ENCODE results near the gene VMAC. TPM values are rescaled to one million over a fixed set of nuclear protein-coding genes. Genes with fewer than 3 reads are reported as not detected.

The VMAC gene
- total RNA-seq, 2 experiments from 2014 or later = 1.5 to 2.0 TPM

GRCh38 chr19:5953030-5953589 is 48.4 kb downstream of the VMAC start:
- Mint-ChIP-seq H3K4me3 (peak overlapping the region; percentile 36), H3K27me3 (ENCODE audit: low read depth) (no peaks in the 10 kb centered on the region), H3K9me3 (no peaks in the 10 kb centered on the region), H3K36me3 (ENCODE audit: low read depth) (peaks cover 31% of the 10 kb centered on the region), H3K4me1 (ENCODE audit: low read depth) (peaks cover 94% of the 10 kb centered on the region), H3K27ac (peak overlapping the region; percentile 87)
- intact Hi-C loops (cut with micrococcal nuclease) = loop anchor here (1.0 to 5.0 kb wide), 2 partner anchors 9 to 126 kb away; no protein-coding TSS in a partner anchor
- peak; percentile 31 for DNase-seq
- CTCF ChIA-PET = interaction anchor here (6.2 kb wide), 1 partner anchor 14 kb away, joined by 48 read pairs; no protein-coding TSS in a partner anchor

- Mint-ChIP-seq H3K27ac (peak overlapping the region; percentile 87), H3K4me3 (peak overlapping the region; percentile 36), H3K4me1 (ENCODE audit: low read depth) (peaks cover 92% of the 10 kb centered on the region), H3K36me3 (ENCODE audit: low read depth) (peaks cover 30% of the 10 kb centered on the region), H3K27me3 (ENCODE audit: low read depth) (no peaks in the 10 kb centered on the region), H3K9me3 (no peaks in the 10 kb centered on the region)
- intact Hi-C loops (cut with micrococcal nuclease) = loop anchor here (1.0 to 5.0 kb wide), 2 partner anchors 9 to 126 kb away; no protein-coding TSS in a partner anchor
- CTCF ChIA-PET = interaction anchor here (6.2 kb wide), 1 partner anchor 14 kb away, joined by 48 read pairs; no protein-coding TSS in a partner anchor
- peak; percentile 63 for DNase-seq
Measured at GRCh38 chr19:5953680-5954213, 49.1 kb downstream of the VMAC start.

- Mint-ChIP-seq H3K4me3 (peak overlapping the region; percentile 36), H3K4me1 (ENCODE audit: low read depth) (peaks cover 92% of the 10 kb centered on the region), H3K9me3 (no peaks in the 10 kb centered on the region), H3K36me3 (ENCODE audit: low read depth) (peaks cover 30% of the 10 kb centered on the region), H3K27me3 (ENCODE audit: low read depth) (no peaks in the 10 kb centered on the region), H3K27ac (peak overlapping the region; percentile 87)
- DNase-seq = no peak
- intact Hi-C loops (cut with micrococcal nuclease) = loop anchor here (5.0 kb wide), 1 partner anchor 127 kb away; no protein-coding TSS in a partner anchor
- CTCF ChIA-PET = interaction anchor here (1.4 kb wide), 2 partner anchors 21 to 150 kb away, joined by 3 to 4 read pairs; no protein-coding TSS in a partner anchor
Measured at GRCh38 chr19:5954293-5954692, 49.6 kb downstream of the VMAC start.

DNA sequence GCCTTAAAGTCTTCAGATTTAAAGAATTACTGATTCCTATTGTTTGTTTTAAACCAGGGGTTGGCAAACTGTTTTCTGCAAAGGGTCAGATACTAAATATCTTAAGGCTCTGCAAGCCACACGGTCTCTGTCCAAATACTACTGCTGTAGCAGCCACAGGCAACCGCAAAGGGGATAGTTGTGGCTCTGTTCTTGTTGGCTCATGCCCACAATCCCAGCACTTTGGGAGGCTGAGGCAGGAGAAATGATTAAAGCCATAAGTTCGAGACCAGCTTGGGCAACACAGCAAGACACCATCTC is 50.9 kb downstream of the VMAC start:
- intact Hi-C loops (cut with micrococcal nuclease) = no loop called here
- Mint-ChIP-seq H3K4me1 (ENCODE audit: low read depth) (peaks cover 92% of the 10 kb centered on the region), H3K9me3 (no peaks in the 10 kb centered on the region), H3K36me3 (ENCODE audit: low read depth) (peaks cover 20% of the 10 kb centered on the region), H3K27ac (peak overlapping the region; percentile 27), H3K4me3 (no peak overlapping the region), H3K27me3 (ENCODE audit: low read depth) (no peaks in the 10 kb centered on the region)
- CTCF ChIA-PET = interaction anchor here (1.4 to 2.3 kb wide), 3 partner anchors 13 to 151 kb away, joined by 3 to 14 read pairs (median 4); no protein-coding TSS in a partner anchor
- no peak for DNase-seq

GRCh38 chr19:5956323-5956722 is 51.7 kb downstream of the VMAC start:
- intact Hi-C loops (cut with micrococcal nuclease) = no loop called here
- Mint-ChIP-seq H3K27me3 (ENCODE audit: low read depth) (no peaks in the 10 kb centered on the region), H3K4me3 (no peak overlapping the region), H3K4me1 (ENCODE audit: low read depth) (peaks cover 92% of the 10 kb centered on the region), H3K36me3 (ENCODE audit: low read depth) (peaks cover 15% of the 10 kb centered on the region), H3K9me3 (no peaks in the 10 kb centered on the region), H3K27ac (no peak overlapping the region)
- CTCF ChIA-PET = interaction anchor here (2.3 kb wide), 1 partner anchor 12 kb away, joined by 14 read pairs; no protein-coding TSS in a partner anchor
- DNase-seq = no peak

DNA sequence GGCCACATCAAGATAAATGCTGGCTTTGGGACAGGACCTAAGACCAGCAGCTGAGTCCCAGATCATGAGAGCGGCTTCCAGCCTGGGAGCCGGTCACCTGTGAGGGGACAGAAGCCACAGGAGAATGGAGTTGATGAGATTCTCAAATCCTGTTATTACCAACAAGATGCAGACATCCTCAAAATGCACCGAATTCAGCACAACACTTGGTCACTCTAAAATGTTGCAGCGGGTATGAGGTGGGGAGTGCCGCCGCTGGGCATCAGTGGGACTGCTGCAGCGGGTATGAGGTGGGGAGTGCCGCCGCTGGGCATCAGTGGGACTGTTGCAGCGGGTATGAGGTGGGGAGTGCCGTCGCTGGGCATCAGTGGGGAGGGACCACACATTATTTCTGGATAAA is 52.1 kb downstream of the VMAC start:
- no peak for DNase-seq
- CTCF ChIA-PET = interaction anchor here (2.3 kb wide), 1 partner anchor 11 kb away, joined by 14 read pairs; no protein-coding TSS in a partner anchor
- no peak overlapping the region for H3K4me3 Mint-ChIP-seq
- peaks cover 15% of the 10 kb centered on the region for H3K36me3 Mint-ChIP-seq (ENCODE audit: low read depth)
- no peaks in the 10 kb centered on the region for H3K9me3 Mint-ChIP-seq
- no peaks in the 10 kb centered on the region for H3K27me3 Mint-ChIP-seq (ENCODE audit: low read depth)
- intact Hi-C loops (cut with micrococcal nuclease) = no loop called here
- no peak overlapping the region for H3K27ac Mint-ChIP-seq
- peaks cover 92% of the 10 kb centered on the region for H3K4me1 Mint-ChIP-seq (ENCODE audit: low read depth)

DNA sequence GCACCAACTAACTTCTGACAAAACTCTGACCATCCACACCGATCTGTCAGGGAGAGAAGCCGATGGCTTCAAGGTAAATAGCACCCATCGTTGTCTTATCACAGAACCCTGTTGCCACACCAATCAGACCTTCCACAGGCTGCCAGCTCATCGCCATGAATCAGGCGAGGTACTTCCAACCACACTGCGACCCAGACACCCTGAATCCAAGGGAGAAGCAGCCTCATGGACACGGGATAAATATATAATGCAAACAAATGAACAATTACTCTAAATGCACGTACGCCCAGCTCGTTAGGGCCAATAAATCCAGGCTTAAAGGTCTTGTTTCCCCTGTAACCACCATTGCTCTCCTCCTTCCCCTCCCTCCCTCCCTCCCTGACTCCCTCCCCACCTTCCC is 52.5 kb downstream of the VMAC start:
- H3K4me3 Mint-ChIP-seq = no peak overlapping the region
- intact Hi-C loops (cut with micrococcal nuclease) = no loop called here
- H3K27me3 Mint-ChIP-seq (ENCODE audit: low read depth) = no peaks in the 10 kb centered on the region
- no peak for DNase-seq
- CTCF ChIA-PET = interaction anchor here (0.8 to 2.3 kb wide), 3 partner anchors 10 to 11 kb away, joined by 3 to 14 read pairs (median 3); no protein-coding TSS in a partner anchor
- H3K9me3 Mint-ChIP-seq = no peaks in the 10 kb centered on the region
- H3K27ac Mint-ChIP-seq = no peak overlapping the region
- peaks cover 15% of the 10 kb centered on the region for H3K36me3 Mint-ChIP-seq (ENCODE audit: low read depth)
- H3K4me1 Mint-ChIP-seq (ENCODE audit: low read depth) = peaks cover 92% of the 10 kb centered on the region

GRCh38 chr19:5958074-5958850 is 53.6 kb downstream of the VMAC start:
- peaks cover 92% of the 10 kb centered on the region for H3K4me1 Mint-ChIP-seq (ENCODE audit: low read depth)
- CTCF ChIA-PET = interaction anchor here (0.6 to 1.0 kb wide), 3 partner anchors 10 to 1172 kb away, joined by 3 read pairs; no protein-coding TSS in a partner anchor

GRCh38 chr19:5958851-5959122 is 54.1 kb downstream of the VMAC start:
- CTCF ChIA-PET = no interaction called here
- H3K9me3 Mint-ChIP-seq = no peaks in the 10 kb centered on the region
- H3K4me1 Mint-ChIP-seq (ENCODE audit: low read depth) = peaks cover 92% of the 10 kb centered on the region
- no peak for DNase-seq
- H3K4me3 Mint-ChIP-seq = no peak overlapping the region
- intact Hi-C loops (cut with micrococcal nuclease) = no loop called here
- H3K27me3 Mint-ChIP-seq (ENCODE audit: low read depth) = no peaks in the 10 kb centered on the region
- H3K36me3 Mint-ChIP-seq (ENCODE audit: low read depth) = peaks cover 10% of the 10 kb centered on the region
- H3K27ac Mint-ChIP-seq = no peak overlapping the region

More at GRCh38 chr19:5958074-5958850, 53.6 kb downstream of the VMAC start:
- H3K36me3 Mint-ChIP-seq (ENCODE audit: low read depth) = peaks cover 8% of the 10 kb centered on the region
- DNase-seq = no peak
- no peaks in the 10 kb centered on the region for H3K9me3 Mint-ChIP-seq
- H3K4me3 Mint-ChIP-seq = no peak overlapping the region
- intact Hi-C loops (cut with micrococcal nuclease) = no loop called here
- H3K27me3 Mint-ChIP-seq (ENCODE audit: low read depth) = no peaks in the 10 kb centered on the region
- H3K27ac Mint-ChIP-seq = no peak overlapping the region

DNA sequence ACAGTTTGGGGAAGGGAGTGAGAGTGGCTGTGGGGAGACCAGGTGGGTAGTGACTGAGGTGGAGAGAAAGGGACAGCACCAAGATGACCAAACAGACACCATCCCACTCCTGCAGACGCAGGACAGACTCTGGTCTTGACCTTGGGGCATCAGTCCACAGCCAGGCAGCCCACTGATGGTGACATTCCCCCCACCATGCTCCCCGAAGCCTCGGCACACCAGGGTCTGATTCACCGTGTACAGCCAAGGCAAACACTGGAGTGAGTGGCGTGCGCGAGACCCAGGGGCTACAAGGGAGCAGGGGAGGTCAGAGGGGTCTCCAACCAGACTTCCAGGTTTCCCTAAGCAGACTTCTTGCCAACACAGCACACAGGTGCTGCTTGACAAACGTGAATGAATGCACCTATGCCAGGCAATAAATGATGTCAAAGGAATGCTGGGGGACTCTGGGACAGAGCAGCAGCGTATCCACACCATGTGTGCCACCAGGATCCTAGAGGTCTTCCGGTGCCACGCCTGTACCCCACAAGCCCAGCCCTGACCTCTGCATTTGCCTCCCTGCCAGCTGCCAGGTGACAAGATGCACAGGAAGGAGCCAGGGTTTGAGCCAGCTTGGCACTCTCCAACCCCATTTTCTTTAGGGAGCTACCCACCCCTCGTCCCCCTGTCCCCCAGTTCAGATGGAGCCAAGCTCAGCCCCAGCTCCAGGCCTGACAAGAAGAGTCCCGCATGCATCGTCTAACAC is 54.8 kb downstream of the VMAC start:
- no peaks in the 10 kb centered on the region for H3K9me3 Mint-ChIP-seq
- intact Hi-C loops (cut with micrococcal nuclease) = no loop called here
- H3K4me1 Mint-ChIP-seq (ENCODE audit: low read depth) = peaks cover 92% of the 10 kb centered on the region
- CTCF ChIA-PET = interaction anchor here (0.7 kb wide), 1 partner anchor 9 kb away, joined by 6 read pairs; no protein-coding TSS in a partner anchor
- DNase-seq = no peak
- peaks cover 12% of the 10 kb centered on the region for H3K36me3 Mint-ChIP-seq (ENCODE audit: low read depth)
- H3K4me3 Mint-ChIP-seq = no peak overlapping the region
- no peak overlapping the region for H3K27ac Mint-ChIP-seq
- no peaks in the 10 kb centered on the region for H3K27me3 Mint-ChIP-seq (ENCODE audit: low read depth)
